ENCODE results near the gene SMIM28.
A peak's percentile ranks its signal among the peaks of the same experiment; 100 is the strongest.
"Not testable (repeated sequence)": the region's sequence is repeated elsewhere in the genome, so short reads cannot be mapped to it uniquely, and the experiment has no call there.

SMIM28 gene

DNA sequence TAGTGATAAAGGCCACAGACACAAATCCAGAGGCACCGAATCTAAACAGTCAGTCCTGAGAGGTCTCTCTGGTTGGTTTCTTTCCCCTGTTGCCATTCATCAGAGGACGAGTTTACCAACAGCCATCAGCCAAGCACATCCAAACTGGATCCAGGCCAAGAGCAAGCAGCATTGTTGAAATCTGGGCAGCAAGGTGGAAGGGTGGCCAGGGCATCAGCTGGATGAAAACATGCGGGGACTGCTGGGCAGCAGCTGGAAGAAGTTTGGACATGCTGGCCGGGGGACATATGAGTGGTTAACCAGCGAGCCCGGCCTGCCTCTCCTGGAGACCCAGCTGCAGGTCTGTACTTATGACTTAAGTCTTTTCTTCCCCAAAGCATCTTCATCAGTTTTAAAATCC is at the start of gene SMIM28:
Gene SMIM28, plus strand, starts transcription at position 62 of the 400 bp plus-strand sequence. Its CDS starts 168 bp downstream, at position 230.
- no peak for DNase-seq

DNA sequence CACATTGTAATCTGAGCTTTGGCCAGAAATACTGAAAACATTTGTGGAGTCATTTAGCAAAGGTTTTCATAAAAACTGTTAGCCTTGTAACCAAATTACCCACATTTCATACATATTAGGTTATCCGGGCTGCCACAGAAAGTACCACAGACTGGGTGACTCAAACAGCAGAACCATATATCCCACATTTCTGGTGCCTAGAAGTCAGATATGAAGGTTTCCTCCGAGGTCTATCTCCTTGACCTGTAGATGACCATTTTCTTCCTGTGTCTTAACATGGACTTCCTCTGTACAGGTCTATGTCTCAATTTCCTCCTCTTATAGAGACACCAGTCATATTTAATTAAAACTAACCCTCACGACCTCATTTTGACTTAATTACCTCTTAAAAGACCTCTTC is 49.5 kb upstream of the SMIM28 start:
- no peak for DNase-seq

DNA sequence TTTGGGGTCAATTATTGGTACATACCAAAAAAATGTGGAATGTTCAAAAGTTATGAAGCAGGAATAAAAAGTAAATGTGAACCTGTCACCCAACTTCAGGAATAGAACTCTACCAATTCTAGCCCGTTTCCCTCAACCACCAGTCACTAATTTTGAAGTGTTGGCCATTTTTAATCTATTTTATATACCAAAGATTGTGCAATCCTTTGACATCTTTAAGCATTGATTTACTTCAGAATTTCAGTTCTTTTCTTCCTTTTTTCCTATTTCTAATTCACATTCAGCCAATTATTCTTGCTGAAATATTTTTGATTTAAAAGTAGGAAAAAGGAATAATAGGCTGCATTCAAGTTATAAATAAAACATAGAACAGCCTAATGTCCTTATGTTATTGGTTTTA is 46.9 kb upstream of the SMIM28 start:
- no peak for DNase-seq

DNA sequence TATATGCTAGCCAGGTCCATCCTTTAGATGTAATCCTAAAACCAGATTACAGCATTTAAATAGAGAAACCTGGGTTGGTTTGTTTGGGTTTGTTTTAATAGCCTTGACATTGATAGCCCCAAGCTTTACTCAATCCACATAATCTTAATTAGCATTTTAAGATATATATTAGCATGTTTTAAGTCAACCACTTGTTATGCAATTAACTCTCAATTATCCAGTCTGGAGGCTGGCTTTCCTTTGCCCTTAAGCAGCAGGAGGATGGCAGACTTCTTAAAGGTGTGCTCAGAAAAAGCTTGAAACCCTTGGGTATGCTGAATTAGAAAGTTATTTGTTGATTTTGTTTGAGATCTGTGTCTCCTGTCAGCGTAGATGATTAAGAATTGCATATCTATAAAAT is 46.3 kb upstream of the SMIM28 start:
- DNase-seq, result no peak

DNA sequence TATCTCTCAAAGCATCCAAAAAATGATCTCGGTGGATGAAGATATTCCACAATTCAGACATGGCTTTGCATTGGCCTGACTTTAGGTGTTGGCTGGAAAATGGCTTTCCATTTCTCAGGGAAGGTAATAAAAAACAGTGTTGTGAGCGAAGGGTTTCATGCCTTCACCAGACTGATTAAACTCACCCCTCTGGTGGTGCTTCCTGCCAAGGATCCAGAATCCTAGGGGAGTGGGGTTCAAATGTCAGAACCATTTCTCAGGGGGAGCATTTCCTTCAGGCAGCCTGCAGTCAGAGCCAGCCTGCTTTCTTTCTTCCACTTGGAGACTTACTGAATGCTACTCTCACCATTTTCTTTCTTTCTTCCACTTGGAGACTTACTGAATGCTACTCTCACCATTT is 45.7 kb upstream of the SMIM28 start:
- no peak for DNase-seq

DNA sequence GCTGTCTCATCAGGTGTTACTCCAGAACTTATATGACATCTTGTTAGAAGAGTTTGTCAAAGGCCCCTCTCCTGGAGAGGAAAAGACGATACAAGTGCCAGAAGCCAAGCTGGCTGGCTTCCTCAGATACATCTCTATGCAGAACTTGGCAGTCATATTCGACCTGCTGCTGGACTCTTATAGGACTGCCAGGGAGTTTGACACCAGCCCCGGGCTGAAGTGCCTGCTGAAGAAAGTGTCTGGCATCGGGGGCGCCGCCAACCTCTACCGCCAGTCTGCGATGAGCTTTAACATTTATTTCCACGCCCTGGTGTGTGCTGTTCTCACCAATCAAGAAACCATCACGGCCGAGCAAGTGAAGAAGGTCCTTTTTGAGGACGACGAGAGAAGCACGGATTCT is 43.7 kb upstream of the SMIM28 start:
- DNase-seq, result peak in 1 of 14 donors; percentile 50

DNA sequence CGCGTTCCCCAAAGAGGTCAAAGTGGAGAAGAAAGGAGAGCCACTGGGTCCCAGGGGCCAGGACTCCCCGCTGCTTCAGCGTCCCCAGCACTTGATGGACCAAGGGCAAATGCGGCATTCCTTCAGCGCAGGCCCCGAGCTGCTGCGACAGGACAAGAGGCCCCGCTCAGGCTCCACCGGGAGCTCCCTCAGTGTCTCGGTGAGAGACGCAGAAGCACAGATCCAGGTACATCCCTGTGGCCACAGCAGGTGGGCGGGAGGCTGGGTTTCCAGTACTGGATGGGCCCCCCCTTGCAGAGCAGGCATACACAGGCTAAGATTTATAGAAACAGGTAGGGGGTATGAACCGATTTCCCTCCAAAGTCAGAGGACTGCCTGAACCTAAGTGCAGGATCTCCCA is 42.7 kb upstream of the SMIM28 start:
- DNase-seq, result no peak

DNA sequence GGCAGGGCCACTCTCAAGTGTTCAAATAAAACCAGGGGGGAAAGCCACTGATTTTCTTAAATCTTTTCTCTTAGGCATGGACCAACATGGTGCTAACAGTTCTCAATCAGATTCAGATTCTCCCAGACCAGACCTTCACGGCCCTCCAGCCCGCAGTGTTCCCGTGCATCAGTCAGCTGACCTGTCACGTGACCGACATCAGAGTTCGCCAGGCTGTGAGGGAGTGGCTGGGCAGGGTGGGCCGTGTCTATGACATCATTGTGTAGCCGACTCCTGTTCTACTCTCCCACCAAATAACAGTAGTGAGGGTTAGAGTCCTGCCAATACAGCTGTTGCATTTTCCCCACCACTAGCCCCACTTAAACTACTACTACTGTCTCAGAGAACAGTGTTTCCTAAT is 41.5 kb upstream of the SMIM28 start:
- DNase-seq, result no peak

DNA sequence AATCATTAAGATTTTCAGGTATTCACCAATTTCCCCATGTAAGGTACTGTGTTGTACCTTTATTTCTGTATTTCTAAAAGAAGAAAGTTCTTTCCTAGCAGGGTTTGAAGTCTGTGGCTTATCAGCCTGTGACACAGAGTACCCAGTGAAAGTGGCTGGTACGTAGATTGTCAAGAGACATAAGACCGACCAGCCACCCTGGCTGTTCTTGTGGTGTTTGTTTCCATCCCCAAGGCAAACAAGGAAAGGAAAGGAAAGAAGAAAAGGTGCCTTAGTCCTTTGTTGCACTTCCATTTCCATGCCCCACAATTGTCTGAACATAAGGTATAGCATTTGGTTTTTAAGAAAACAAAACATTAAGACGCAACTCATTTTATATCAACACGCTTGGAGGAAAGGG is 40.6 kb upstream of the SMIM28 start:
- DNase-seq, result no peak

DNA sequence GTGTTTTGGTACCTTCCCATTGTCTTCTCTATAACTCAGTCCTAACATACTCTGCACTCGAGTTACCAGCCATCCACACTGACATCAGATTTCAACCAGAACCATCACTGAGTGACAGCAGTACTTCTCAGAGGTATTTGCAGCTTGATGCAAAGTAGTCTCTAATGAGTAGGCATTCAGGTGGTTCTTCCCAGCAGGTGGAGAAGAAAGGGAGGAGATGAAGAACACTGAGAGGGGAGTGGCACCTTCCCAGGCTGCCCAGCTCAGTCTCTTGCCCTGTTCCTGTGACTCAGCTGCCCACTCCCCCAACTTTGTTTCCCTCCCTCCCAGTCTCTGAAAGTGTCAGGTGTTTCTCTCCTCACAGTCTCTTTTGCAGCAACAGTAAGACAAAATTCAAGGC is 38.7 kb upstream of the SMIM28 start:
- DNase-seq, result no peak

DNA sequence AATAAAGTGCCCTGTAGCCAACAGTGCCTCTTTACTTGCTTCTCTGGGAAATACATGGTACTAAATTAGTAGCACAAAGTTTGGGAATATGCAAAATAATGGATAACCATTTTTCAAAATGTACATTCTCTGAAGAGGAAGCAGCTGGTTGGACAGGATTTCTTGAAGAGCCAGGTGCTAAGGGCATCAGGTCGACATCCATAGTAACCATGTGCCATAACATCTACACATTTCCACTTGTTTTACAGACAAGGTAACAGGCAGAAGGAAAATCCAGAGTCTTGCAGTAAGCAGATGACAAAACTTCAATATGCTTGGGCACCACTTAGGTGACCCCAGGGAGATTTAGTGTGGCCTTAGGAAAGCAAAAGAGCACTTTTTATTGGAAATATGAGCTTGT is 36.5 kb upstream of the SMIM28 start:
- no peak for DNase-seq

DNA sequence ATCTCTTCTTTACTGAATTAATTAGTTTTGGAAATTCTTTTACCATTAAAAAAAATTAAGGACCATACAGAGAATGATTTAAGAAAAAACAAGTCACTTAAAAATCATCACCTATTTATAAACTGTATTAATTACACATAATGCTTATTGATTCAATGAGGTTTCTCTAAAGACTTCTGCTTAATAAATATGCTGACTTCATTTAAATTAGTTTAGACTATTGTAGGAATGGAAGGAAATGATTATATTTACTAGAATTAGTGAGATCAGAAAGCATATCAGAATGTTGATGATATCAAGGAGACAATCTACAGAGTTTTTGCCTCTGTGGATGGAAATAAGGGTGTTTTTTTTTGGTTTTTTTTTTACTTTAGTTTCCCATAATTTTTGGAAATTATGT is 34.6 kb upstream of the SMIM28 start:
- no peak for DNase-seq

DNA sequence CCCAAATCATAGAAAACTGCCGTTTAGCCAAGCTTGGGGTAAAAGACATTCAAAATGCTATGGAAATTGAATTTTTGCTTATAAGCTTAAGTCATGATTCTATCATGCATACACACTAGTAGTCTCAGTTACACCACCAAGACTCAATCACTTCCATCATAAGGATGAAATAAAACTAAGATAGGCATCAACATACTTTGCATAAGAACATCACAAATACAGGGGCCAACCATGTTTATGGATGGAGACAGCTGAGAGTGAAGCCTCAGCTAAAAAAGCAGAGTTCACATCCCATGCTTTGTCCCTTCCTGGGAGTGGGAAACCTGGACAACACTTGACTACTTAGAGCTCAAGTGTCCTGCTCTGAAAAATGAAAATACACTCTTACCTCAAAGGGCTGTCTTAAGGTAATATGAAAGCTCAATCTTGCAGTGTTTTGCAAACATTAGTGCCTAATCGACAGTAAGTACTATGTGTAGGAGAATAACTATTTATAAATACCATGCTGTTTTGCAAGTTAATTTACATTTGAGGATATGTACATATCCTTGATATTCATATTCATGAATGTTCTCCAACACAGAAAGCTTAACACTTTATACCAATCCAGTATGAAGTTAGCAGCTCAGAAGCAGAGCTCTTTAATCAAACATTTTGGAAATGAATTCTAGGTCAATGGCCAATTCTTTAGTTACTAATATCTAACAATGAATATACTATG is 32.0 kb upstream of the SMIM28 start:
- DNase-seq, result no peak

DNA sequence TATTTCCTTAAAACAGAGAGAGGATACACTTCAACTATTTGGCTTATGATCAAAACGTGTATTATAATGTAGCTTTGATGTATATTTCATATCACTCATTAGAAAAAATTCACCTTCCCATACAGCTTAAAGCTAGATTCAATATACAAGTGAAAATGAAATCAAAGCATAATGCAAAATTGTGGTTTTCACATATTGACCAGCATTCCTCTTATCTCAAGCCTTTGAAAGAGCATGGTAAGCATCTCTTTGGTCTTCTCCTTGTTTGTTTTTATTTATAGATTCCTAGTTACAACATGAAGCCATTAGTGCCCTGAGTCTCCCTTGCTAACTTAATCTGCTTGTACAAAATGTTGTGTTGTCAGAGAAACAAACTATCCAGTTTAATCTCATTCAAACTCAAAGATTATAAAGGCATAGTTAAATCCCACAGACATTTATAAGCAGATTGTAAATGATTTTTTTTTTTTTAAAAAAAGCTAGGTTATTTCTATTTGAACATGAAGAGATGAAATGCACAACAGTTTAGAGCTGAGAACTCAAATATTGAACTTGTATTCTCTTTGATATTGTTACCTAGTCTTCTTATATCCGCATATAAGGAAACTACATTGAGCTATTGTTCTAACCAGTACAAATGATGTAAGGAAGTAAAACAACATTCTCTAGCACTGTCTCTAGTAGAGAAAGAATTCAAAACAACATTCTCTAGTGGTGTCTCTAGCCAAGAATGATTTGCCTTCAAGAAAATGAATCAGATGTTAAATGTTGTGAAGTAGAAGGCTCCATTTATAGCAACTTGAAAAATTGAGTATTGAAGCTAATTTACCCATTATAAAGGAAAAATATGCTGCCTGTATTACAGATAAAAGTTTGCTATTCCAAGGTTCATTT is 31.2 kb upstream of the SMIM28 start:
- no peak for DNase-seq

DNA sequence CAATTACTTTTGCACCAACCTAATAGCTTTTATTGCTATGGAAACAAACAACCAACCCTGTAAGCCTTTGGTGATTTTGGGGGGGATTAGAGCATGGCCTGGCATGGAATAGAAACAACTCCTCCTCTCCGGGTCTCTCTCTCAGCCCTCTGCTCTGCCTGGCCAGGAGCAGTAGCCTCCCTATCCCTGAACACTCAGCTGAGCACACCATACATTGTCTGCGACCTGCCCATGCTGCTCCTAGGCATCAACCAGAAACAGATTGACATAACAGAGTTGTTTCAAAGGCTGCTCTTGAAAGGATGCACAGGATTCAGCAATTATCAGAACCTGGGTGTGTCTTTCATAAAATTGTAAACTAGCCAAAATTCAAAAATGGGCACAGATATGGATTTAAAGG is 29.8 kb upstream of the SMIM28 start:
- DNase-seq, result no peak

DNA sequence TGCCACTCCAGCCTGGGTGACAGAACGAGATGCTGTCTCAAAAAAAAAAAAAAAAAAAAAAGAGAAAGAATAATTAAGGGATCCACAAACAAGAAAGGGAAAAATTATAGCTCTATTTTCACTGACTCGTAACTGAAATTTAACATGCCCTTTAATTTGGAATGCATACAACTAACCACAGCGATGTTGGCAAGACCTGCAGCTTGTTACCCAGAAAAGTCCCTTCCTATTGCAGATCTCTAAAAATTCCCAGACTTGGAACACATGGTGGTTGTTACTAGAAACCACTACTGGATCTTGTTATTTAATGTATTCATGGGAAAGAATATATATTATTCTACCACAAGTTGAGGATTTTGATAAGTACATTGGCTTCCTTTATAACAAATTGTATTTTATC is 27.8 kb upstream of the SMIM28 start:
- DNase-seq, result peak in 1 of 14 donors; percentile 20

DNA sequence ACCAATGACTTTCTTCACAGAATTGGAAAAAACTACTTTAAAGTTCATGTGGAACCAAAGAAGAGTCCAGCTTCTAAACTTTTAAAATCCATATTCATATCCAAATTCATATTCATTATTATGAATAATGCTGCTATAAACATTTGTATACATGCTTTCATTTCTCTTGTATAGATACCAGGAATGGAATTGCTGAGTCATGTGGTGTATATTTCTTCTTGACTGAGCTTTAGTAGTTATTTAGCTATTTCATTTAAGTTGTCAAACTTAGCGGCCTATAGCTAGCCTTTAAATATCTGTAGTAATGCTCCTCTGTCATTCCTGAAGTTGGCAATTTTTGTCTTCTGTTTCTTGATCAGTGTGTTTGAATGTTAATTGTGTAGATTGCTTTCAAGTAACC is 19.8 kb upstream of the SMIM28 start:
- DNase-seq, result no peak

DNA sequence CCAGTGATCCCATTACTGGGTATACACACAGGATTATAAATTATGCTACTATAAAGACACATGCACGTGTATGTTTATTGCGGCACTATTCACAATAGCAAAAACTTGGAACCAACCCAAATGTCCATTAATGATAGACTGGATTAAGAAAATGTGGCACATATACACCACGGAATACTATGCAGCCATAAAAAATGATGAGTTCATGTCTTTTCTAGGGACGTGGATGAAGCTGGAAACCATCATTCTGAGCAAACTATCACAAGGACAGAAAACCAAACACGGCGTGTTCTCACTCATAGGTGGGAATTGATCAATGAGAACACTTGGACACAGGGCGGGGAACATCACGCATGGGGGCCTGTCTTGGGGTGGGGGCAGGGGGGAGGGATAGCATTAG is 9.0 kb upstream of the SMIM28 start:
- DNase-seq, result not testable (repeated sequence)

DNA sequence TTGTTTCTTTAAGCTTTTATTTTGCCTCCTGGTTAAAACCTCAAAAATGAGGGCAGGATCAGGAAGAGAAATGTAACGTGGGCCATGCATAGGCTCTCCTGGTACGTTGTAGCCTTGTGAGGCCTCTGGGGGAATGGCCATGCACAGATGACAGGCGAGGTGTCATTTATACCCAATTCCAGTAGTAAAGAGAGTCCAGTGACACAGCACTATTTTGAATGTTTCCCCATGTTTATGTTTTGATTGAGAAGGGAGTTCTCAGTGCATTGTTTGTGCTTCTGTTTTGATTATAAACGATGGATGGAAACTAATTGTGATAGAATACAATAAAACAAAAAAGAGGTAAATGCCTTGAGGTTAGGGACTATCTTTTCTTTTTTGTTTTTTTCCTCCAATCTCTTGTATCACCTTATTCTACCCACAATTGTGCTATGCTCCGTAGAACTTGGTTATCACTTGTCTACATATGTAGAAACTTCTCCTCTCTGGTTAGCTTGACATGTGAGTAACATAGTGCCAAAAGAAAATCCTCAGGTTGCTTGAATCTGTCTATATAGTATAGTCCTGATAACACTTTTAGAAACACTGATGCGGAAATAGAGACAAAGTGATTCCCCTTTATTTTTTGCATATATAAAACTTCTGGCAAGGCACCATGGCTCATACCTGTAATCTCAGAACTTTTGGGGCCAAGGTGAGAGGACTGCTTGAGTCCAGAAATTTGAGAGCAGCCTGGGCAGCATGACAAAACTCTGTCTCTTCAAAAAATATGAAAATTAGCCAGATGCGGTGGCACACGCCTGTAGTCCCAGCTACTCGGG is 6.9 kb upstream of the SMIM28 start:
- DNase-seq, result no peak

DNA sequence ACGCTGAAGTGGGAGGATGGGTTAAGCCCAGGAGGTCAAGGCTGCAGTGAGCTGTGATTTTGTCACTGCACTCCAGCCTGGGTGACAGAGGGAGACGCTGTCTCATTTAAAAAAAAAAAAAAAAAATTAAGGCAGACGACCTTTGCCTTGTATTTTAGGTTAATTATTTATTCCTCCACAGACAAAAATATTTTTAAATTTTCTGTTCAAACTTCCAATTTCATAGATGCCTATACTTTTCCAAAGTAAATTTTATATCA is 6.3 kb upstream of the SMIM28 start:
- no peak for DNase-seq

DNA sequence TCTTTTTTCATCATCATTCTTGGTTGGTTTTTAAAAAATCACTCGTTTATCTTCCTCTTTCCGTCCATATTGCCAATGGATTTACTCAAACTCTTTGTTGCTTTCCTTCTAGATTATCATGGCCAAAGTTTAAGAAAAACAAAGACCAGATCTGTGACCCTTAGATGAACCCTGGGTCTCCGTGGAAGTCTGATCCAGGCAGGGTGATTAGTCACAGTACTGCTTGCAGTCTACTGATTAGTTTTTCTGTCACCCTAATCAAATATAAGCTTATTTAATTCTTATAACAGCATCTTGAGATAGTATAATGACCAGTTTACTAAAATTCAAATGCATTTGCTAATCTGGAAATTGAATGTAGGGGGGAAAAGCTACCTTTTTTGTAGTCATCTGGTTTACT is 6.0 kb upstream of the SMIM28 start:
- DNase-seq, result no peak

DNA sequence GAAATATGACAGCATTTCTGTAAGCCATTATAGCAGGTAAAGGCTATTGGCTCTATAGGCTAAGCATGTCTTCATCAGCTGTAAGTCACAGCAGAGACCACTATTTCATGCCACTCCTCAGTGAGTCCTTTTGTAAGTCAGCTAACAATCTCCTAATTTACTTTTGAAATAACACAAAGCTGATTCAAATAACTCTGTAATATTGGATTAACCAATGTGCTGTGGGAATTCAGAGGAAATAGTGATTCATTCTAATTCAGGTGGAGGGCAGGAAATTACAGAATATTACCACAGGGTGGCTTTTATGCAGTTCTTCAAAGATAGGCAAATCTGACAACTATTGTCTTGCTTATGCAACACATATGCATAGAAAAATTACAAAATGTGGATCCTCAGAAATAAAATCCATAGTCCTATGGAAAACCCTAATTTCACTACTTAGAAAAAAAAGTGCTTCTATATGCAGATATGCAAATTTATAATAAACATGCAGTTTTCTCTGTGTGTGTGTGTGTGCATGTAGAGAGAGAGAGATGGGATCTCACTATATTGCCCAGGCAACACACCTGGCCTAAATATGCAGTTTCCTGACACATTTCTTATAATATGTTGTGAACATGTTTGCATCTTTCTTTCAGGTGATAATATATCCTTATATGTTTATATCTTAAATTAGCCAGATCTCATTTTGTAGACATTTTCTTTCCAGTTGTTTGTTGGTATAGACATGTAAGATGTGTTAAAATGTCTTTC is 4.8 kb upstream of the SMIM28 start:
- no peak for DNase-seq

DNA sequence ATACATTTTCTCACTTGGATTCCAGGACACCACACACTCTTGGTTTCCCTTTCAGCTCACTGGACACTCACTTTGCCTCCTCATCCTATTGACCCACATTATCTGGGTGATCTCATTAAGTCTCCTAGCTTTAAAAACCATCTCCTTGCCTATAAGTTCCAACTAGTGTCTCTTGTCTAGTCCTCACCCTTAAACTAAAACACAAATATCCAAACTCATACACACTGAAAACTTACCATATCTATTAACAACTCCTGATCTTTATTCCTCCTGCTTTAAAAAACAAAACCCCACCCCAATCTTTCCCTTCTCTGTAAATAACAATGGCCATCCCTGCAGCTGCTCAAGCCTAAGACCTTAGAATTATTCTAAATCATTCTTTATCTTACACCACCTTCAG is 3.5 kb upstream of the SMIM28 start:
- no peak for DNase-seq

All from C1 segment of cervical spinal cord (tissue), 14 donors.